Activated T-cell treated with anti-CD3 and anti-CD28 coated beads for 48 hours (primary cell): ENCODE results near the gene LRRIQ3.
"Not testable (repeated sequence)": the region's sequence is repeated elsewhere in the genome, so short reads cannot be mapped to it uniquely, and the experiment has no call there.

Source experiments
- DNase-seq: peaks from one replicate; pipeline ENCODE4 v3.0.0-alpha.2; 2020; ENCODE audit warnings: low read depth

Gene LRRIQ3

DNA sequence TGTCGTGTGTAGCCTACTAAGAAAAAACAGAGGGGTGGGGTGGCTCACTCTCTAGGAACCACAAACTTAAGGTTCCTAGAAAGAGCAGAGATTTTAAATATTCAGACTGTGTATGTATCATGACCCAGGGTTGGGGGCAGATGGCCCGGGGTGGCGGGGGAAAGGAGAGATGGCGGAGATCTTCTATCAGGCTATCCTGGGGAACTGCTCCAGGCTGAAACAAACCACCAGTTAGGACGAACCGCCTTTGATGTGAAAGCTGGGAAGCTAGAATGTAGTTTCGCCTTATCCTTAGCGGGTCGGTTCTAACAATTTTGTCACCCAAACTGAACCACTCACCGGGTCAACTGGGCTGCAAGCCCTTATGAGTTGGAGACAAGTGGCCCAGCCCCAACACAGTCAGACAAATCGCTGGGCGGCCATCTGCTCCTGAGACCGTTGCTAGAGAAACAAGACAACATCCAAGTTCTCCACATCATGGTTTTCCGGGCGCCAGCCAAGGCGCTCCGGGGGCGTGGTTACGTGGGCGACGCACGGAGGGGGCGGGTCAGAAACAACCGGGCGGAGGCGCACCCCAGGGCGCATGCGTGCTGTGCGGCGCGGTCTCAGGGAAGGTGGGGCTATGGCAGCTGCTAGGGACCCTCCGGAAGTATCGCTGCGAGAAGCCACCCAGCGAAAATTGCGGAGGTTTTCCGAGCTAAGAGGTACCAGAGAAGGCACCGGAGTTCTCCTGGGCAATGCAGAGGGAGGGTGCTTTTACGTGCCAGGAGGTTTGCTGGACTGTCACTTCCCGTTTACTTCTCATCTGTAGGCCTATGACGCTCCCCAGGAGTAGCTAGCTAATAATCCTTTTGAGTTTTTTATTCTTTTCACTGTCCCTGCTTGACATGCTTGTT is at the start of gene LRRIQ3, which contains the start of gene FPGT:
Gene LRRIQ3, minus strand, starts transcription at position 520 of the 896 bp plus-strand sequence. CDS start 14,492 bp downstream, outside the sequence.
Gene FPGT, plus strand, starts transcription at position 586 of the 896 bp plus-strand sequence. Its CDS starts 37 bp downstream, at position 623.
- DNase-seq = peak; percentile 92

DNA sequence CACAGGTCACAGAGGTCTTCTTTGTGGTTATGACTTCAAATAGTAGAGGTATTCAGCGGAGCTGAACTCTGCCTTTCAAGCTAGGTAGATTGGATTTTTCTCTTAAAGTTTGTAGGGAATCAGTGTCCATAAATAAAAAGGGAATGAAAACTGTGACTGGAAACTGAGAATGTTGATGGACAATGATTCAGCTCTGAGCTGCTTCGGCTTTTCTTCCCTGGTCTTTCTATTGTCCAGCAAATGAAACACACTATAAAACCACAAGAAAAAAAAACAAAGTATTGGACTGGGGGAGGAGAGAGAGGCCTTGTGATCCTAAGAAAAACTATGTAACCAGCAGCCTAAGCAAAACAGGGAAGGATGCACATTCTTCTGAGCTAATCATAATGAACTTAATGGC is 48.3 kb upstream of the LRRIQ3 start:
- DNase-seq = no peak

DNA sequence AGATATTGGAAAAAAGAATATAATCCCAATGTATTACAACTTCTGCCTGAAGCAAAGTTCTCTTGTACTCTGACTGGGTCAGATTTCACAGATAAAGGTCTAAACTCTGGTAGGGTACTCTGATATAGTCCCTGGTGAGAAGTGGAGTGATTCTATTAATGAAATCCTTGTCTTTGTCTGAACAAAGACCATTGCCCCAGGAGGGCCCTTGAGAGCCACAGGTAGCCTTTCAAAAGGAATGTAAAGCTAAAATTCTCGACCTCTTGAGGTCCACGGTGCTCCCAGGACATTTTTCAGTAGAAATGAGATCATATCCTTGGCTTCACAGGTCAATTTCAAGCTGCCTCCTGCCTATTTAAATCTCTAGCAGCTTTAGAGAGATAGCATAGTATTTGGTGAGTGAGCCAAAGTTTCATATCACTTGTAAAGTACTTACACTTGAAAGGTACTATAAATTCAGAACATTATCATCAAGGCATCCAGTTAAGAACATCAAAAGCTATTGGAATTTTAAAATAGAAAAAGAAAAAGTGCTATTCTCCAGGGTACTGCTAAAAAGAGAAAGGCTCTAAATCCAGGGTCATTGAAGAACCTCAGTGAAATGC is 47.3 kb upstream of the LRRIQ3 start:
- no peak for DNase-seq

DNA sequence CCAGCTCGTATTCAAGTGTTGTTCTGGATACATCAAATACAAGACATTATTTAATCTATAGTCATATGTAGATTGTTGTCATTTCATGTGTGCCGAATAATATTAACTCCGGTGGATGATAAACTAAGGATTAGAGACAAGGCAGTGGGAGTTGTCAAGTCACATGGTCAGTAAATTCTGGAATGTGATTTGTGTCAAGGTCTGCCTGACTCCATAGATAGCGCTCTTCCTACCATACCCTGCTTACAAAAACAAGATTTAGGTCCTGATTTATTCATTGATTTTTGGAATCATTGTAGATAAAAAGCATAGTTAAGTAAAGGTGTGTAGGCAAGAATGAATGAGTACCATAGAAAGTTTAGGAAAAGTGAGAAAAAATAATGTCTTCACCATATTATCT is 39.8 kb upstream of the LRRIQ3 start:
- DNase-seq = no peak

GRCh38 chr1:74237035-74237434 is 39.1 kb upstream of the LRRIQ3 start:
- DNase-seq = no peak

- no peak for DNase-seq
These were observed 38.5 kb upstream of the LRRIQ3 start for GRCh38 chr1:74236440-74236839.

GRCh38 chr1:74235153-74235552 is 37.2 kb upstream of the LRRIQ3 start, which contains the start of gene TNNI3K:
Gene TNNI3K (plus strand): TSS chr1:74235387. CDS start chr1:74235452, 65 bp downstream.
- no peak for DNase-seq

DNA sequence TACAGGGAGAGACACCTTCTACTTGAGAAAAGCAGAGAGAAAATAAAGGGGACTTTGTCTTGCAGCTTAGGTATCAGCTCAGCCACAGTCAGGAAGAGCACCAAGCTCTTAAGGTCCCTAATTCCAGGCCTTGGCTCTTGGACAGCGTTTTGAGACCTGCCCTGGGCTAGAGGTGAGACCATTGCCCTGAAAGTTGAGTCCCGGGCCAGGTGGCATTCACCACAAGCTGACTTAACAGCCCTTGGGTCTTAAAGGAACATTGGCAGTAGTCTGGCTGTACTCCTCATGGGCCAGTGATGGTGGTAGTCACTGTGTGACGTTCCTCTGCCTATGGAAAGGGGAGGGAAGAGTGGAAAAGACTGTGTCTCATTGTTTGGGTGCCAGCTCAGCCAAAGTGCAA is 25.5 kb upstream of the LRRIQ3 start:
- no peak for DNase-seq

DNA sequence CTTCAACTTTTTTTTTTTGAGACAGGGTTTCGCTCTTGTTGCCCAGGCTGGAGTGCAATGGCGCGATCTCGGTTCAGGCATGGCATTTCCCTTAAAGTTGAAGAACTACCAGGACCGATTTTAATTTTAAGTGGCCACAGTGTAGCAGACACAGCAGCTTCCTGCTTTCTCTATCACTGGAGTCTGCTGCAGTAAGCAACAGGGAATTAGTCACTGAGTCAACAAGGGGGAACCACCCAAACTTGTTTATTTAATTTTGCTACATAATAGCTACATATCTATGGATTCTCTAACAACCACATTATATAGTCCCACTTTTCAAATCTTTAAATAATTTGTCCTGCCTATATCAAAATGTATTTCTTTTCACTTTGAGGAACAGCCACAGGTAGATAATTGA is 24.7 kb upstream of the LRRIQ3 start:
- no peak for DNase-seq

GRCh38 chr1:74215229-74215628 is 17.3 kb upstream of the LRRIQ3 start:
- DNase-seq = no peak

DNA sequence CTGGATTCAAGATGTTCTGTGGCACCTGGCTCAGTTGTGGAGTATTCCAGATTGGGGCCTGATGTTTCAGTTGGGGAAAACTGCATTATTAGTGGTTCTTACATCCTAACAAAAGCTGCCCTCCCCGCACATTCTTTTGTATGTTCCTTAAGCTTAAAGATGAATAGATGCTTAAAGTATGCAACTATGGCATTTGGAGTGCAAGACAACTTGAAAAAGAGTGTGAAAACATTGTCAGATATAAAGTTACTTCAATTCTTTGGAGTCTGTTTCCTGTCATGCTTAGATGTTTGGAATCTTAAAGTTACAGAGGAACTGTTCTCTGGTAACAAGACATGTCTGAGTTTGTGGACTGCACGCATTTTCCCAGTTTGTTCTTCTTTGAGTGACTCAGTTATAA is 7.3 kb upstream of the LRRIQ3 start:
- no peak for DNase-seq

GRCh38 chr1:74199504-74199903 is 1.5 kb upstream of the LRRIQ3 start:
- no peak for DNase-seq

- no peak for DNase-seq
These were observed 721 bp downstream of the LRRIQ3 start for GRCh38 chr1:74197255-74197654.

DNA sequence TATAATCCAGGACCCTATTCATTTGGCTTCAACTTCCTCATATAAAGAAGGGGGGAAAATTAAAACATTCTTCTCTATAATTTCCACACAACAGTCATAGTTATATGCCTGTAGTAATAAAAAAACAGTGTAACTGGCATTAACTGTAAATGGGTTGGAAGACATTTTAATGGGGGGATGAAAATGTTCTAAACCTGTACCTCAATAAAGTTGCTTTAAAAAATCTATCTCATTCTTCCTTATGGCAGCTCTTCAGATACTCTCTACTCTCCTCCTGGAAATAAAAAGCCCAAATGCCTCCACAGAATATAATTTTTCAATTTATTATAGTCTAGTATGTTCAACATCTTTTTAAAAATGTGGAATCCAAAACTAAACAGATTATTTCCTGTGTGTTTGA is 2.6 kb downstream of the LRRIQ3 start:
- no peak for DNase-seq

- no peak for DNase-seq
These were observed 4.1 kb downstream of the LRRIQ3 start for GRCh38 chr1:74193908-74194307.

DNA sequence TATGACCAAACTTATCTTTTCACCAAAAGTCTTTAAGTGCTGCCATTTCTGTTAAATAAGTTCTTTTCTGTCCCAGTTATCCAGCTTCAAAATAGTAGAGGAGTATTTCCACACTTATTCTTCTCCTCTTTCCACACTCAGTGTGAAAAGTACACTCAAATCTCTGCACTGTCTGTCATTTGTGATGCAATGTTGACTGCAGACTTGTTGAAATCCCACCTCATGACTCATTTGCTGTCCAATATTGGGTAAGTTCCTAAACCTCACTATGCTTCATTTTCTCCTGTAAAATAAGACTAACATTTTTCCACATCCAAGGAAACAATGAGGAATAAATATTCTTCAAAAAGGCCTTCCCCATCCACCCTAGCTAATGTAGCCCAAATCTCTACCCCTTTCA is 17.5 kb downstream of the LRRIQ3 start:
- no peak for DNase-seq

GRCh38 chr1:74174423-74174822 is 23.6 kb downstream of the LRRIQ3 start:
- not testable (repeated sequence) for DNase-seq

DNA sequence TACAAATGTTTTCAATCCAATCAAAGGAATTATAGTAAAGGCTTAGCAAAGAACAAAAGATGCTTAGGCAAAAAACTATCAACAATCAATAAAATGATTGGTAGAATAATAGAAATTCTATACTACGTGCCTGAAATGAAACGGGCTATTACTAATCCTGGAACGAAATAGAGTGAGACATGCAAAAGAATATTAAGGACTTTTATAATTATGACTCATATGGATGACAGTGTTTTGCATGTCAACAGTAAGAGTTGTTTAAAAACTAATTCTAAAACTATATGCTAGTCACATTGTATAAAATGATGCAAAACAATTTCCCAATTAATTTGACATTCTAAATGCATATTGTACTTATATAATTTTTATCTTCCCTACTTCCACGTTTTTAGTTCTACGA is 35.6 kb downstream of the LRRIQ3 start:
- no peak for DNase-seq

GRCh38 chr1:74161497-74161896 is 36.5 kb downstream of the LRRIQ3 start:
- DNase-seq = no peak

DNA sequence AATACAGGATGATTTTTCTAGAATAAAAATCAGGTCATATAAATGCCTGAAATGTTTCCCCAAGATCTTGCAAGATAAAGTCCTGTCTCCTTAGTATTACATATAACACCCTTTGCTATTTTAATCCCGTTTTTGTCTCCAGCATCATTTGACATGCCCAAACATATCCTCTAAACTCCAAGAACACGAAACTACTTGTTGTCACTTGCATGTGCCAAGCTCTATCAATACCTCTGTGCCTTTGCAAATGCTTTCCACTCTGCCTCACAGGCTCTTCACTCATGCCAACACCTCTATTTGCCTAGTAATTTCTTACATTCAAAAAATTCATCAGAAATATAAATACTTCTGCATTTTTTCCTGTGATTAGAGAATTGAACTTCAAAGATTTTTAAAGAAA is 37.9 kb downstream of the LRRIQ3 start:
- DNase-seq = no peak

- no peak for DNase-seq
These were observed 52.9 kb downstream of the LRRIQ3 start for GRCh38 chr1:74145086-74145485.

- not testable (repeated sequence) for DNase-seq
These were observed 80.6 kb downstream of the LRRIQ3 start for GRCh38 chr1:74117370-74117769.

- no peak for DNase-seq
These were observed 84.6 kb downstream of the LRRIQ3 start for GRCh38 chr1:74113333-74113732.
